Measurements from ENCODE around the gene UCP3. TPM values are rescaled to one million over a fixed set of nuclear protein-coding genes. Genes with fewer than 3 reads are reported as not detected.

UCP3 gene
- total RNA-seq, 2 experiments from 2014 or later, result 0.69 to 0.73 TPM

GRCh38 chr11:74000307-74001133 is 8.4 kb downstream of the UCP3 start:
- Mint-ChIP-seq H3K27me3 (no peaks in the 10 kb centered on the region), H3K36me3 (ENCODE audit: low read depth) (peaks cover 14% of the 10 kb centered on the region), H3K27ac (no peak overlapping the region), H3K4me1 (peaks cover 64% of the 10 kb centered on the region), H3K4me3 (no peak overlapping the region), H3K9me3 (ENCODE audit: low read depth) (no peaks in the 10 kb centered on the region)
- ChIA-PET CTCF (no interaction called here), POLR2A (interaction anchor here (1.0 to 1.5 kb wide), 2 partner anchors 11 to 20 kb away, joined by 3 to 7 read pairs; no protein-coding TSS in a partner anchor)
- intact Hi-C loops (cut with DNase I, micrococcal nuclease), result no loop called here
- ATAC-seq, result no peak
- no peak for DNase-seq

GRCh38 chr11:73999581-74000306 is 9.1 kb downstream of the UCP3 start:
- Mint-ChIP-seq H3K27ac (peak overlapping the region; percentile 56), H3K36me3 (ENCODE audit: low read depth) (peaks cover 12% of the 10 kb centered on the region), H3K4me1 (peaks cover 64% of the 10 kb centered on the region), H3K27me3 (no peaks in the 10 kb centered on the region), H3K4me3 (no peak overlapping the region), H3K9me3 (ENCODE audit: low read depth) (no peaks in the 10 kb centered on the region)
- no peak for DNase-seq
- no peak for ATAC-seq
- POLR2A ChIA-PET, result interaction anchor here (1.0 to 1.5 kb wide), 2 partner anchors 12 to 19 kb away, joined by 3 to 7 read pairs; no protein-coding TSS in a partner anchor
- intact Hi-C loops (cut with DNase I, micrococcal nuclease), result no loop called here
- CTCF ChIA-PET, result interaction anchor here (0.6 kb wide), 1 partner anchor 19 kb away, joined by 3 read pairs; no protein-coding TSS in a partner anchor

- H3K36me3 Mint-ChIP-seq (ENCODE audit: low read depth), result peaks cover 12% of the 10 kb centered on the region
- ATAC-seq (no peak), DNase-seq (no peak)
- H3K9me3 Mint-ChIP-seq (ENCODE audit: low read depth), result no peaks in the 10 kb centered on the region
- ChIA-PET CTCF (interaction anchor here (0.6 kb wide), 2 partner anchors 20 to 184 kb away, joined by 3 read pairs; no protein-coding TSS in a partner anchor), POLR2A (no interaction called here)
- peaks cover 64% of the 10 kb centered on the region for H3K4me1 Mint-ChIP-seq
- intact Hi-C loops (cut with DNase I, micrococcal nuclease), result no loop called here
- no peak overlapping the region for H3K4me3 Mint-ChIP-seq
- no peaks in the 10 kb centered on the region for H3K27me3 Mint-ChIP-seq
- no peak overlapping the region for H3K27ac Mint-ChIP-seq
Measured at GRCh38 chr11:73998846-73999575, 9.9 kb downstream of the UCP3 start.

- CTCF ChIA-PET, result interaction anchor here (0.5 to 2.1 kb wide), 11 partner anchors 10 to 181 kb away, joined by 3 to 8 read pairs (median 3); partner anchors contain the start of gene UCP3
- peaks cover 63% of the 10 kb centered on the region for H3K4me1 Mint-ChIP-seq
- peak overlapping the region; percentile 48 for H3K27ac Mint-ChIP-seq
- DNase-seq (no peak), ATAC-seq (no peak)
- H3K4me3 Mint-ChIP-seq, result no peak overlapping the region
- no peaks in the 10 kb centered on the region for H3K27me3 Mint-ChIP-seq
- peaks cover 4% of the 10 kb centered on the region for H3K36me3 Mint-ChIP-seq (ENCODE audit: low read depth)
- intact Hi-C loops (cut with DNase I, micrococcal nuclease), result no loop called here
- POLR2A ChIA-PET, result interaction anchor here (1.5 kb wide), 1 partner anchor 14 kb away, joined by 4 read pairs; no protein-coding TSS in a partner anchor
- H3K9me3 Mint-ChIP-seq (ENCODE audit: low read depth), result no peaks in the 10 kb centered on the region
Measured at GRCh38 chr11:73997120-73997770, 11.6 kb downstream of the UCP3 start.

- ATAC-seq, result no peak
Measured at GRCh38 chr11:73996161-73996747, 12.6 kb downstream of the UCP3 start.

GRCh38 chr11:73995731-73996130 is 13.2 kb downstream of the UCP3 start:
- Mint-ChIP-seq H3K36me3 (ENCODE audit: low read depth) (no peaks in the 10 kb centered on the region), H3K27ac (peak overlapping the region; percentile 92), H3K4me3 (peak overlapping the region; percentile 37), H3K9me3 (ENCODE audit: low read depth) (no peaks in the 10 kb centered on the region), H3K4me1 (peaks cover 75% of the 10 kb centered on the region), H3K27me3 (no peaks in the 10 kb centered on the region)
- POLR2A ChIA-PET, result interaction anchor here (0.6 to 3.9 kb wide), 11 partner anchors 9 to 175 kb away, joined by 3 to 66 read pairs (median 8); partner anchors contain the start of genes C2CD3, PPME1, UCP2 and UCP3
- intact Hi-C loops (cut with DNase I, micrococcal nuclease), result loop anchor here (1.0 kb wide), 5 partner anchors 12 to 498 kb away; partner anchors contain the start of gene LIPT2 (in 1 of the 2)
- CTCF ChIA-PET, result interaction anchor here (1.0 to 2.1 kb wide), 9 partner anchors 9 to 189 kb away, joined by 3 to 13 read pairs (median 5); partner anchors contain the start of gene UCP3
- DNase-seq (peak; percentile 56), ATAC-seq (peak; percentile 79)

More at GRCh38 chr11:73996161-73996747, 12.6 kb downstream of the UCP3 start:
- Mint-ChIP-seq H3K4me1 (peaks cover 73% of the 10 kb centered on the region), H3K27ac (peak overlapping the region; percentile 92), H3K9me3 (ENCODE audit: low read depth) (no peaks in the 10 kb centered on the region), H3K27me3 (no peaks in the 10 kb centered on the region), H3K4me3 (peak overlapping the region; percentile 37), H3K36me3 (ENCODE audit: low read depth) (peaks cover 2% of the 10 kb centered on the region)
- no peak for DNase-seq
- intact Hi-C loops (cut with DNase I, micrococcal nuclease), result no loop called here
- POLR2A ChIA-PET, result interaction anchor here (0.7 to 3.9 kb wide), 6 partner anchors 8 to 48 kb away, joined by 4 to 66 read pairs (median 14); partner anchors contain the start of genes UCP2 and UCP3
- CTCF ChIA-PET, result interaction anchor here (0.6 to 2.1 kb wide), 6 partner anchors 9 to 22 kb away, joined by 3 to 11 read pairs (median 6); partner anchors contain the start of gene UCP3

GRCh38 chr11:73995247-73995646 is 13.6 kb downstream of the UCP3 start:
- H3K27me3 Mint-ChIP-seq, result no peaks in the 10 kb centered on the region
- H3K9me3 Mint-ChIP-seq (ENCODE audit: low read depth), result no peaks in the 10 kb centered on the region
- no peaks in the 10 kb centered on the region for H3K36me3 Mint-ChIP-seq (ENCODE audit: low read depth)
- H3K4me1 Mint-ChIP-seq, result peaks cover 72% of the 10 kb centered on the region
- ChIA-PET POLR2A (interaction anchor here (0.6 to 3.9 kb wide), 13 partner anchors 9 to 176 kb away, joined by 3 to 66 read pairs (median 8); partner anchors contain the start of genes C2CD3, PPME1, UCP2 and UCP3), CTCF (interaction anchor here (1.0 to 2.1 kb wide), 11 partner anchors 9 to 189 kb away, joined by 3 to 13 read pairs (median 5); partner anchors contain the start of gene UCP2)
- peak overlapping the region; percentile 92 for H3K27ac Mint-ChIP-seq
- DNase-seq (no peak), ATAC-seq (peak; percentile 80)
- H3K4me3 Mint-ChIP-seq, result peak overlapping the region; percentile 37
- intact Hi-C loops (cut with DNase I, micrococcal nuclease), result loop anchor here (1.0 kb wide), 5 partner anchors 12 to 498 kb away; partner anchors contain the start of gene LIPT2 (in 1 of the 2)

GRCh38 chr11:73991471-73992006 is 17.3 kb downstream of the UCP3 start:
- ATAC-seq, result no peak
- Mint-ChIP-seq H3K27me3 (no peaks in the 10 kb centered on the region), H3K4me3 (no peak overlapping the region), H3K36me3 (ENCODE audit: low read depth) (no peaks in the 10 kb centered on the region), H3K9me3 (ENCODE audit: low read depth) (no peaks in the 10 kb centered on the region), H3K27ac (no peak overlapping the region), H3K4me1 (peaks cover 45% of the 10 kb centered on the region)
- intact Hi-C loops (cut with DNase I, micrococcal nuclease), result no loop called here
- DNase-seq, result no peak
- ChIA-PET CTCF (interaction anchor here (0.6 to 0.7 kb wide), 3 partner anchors 9 to 19 kb away, joined by 3 read pairs; no protein-coding TSS in a partner anchor), POLR2A (no interaction called here)

- peak overlapping the region; percentile 42 for H3K27ac Mint-ChIP-seq
- no peaks in the 10 kb centered on the region for H3K9me3 Mint-ChIP-seq (ENCODE audit: low read depth)
- POLR2A ChIA-PET, result no interaction called here
- H3K4me1 Mint-ChIP-seq, result peaks cover 41% of the 10 kb centered on the region
- H3K4me3 Mint-ChIP-seq, result no peak overlapping the region
- ATAC-seq, result no peak
- intact Hi-C loops (cut with DNase I, micrococcal nuclease), result no loop called here
- no peak for DNase-seq
- no peaks in the 10 kb centered on the region for H3K27me3 Mint-ChIP-seq
- H3K36me3 Mint-ChIP-seq (ENCODE audit: low read depth), result no peaks in the 10 kb centered on the region
- CTCF ChIA-PET, result interaction anchor here (0.9 to 1.2 kb wide), 3 partner anchors 14 to 79 kb away, joined by 3 to 5 read pairs (median 4); no protein-coding TSS in a partner anchor
Measured at GRCh38 chr11:73990730-73991129, 18.2 kb downstream of the UCP3 start.
